HEK293T (cell line): Measurements from ENCODE around the gene TYR.

ENCODE experiments used
- CTCF ChIA-PET: fragments of 350-600 bp; formaldehyde crosslinking; extraction: SDS; loops from one replicate; lab custom pipeline; 2021; ENCODE audit warnings: antibody characterized with exemption, inconsistent platforms; lab: Yijun Ruan, JAX
- POLR2A ChIA-PET: fragments of 350-600 bp; formaldehyde crosslinking; extraction: SDS; loops from one replicate; lab custom pipeline; 2020; ENCODE audit warnings: antibody characterized with exemption, inconsistent platforms; lab: Yijun Ruan, JAX
- DNase-seq: peaks from one replicate; pipeline ENCODE4 v3.0.0; 2012; ENCODE audit warnings: mixed read lengths; ENCODE audit errors: extremely low spot score
- ARNT ChIP-seq: fragments of 450-650 bp; IDR thresholded peaks from 2 replicates; pipeline ENCODE4 v1.6.1; 2017; ENCODE audit warnings: mild to moderate bottlenecking
- BHLHE40 ChIP-seq: fragments of 450-650 bp; IDR thresholded peaks from 2 replicates; pipeline ENCODE4 v1.6.1; 2016; ENCODE audit warnings: mild to moderate bottlenecking, moderate library complexity, borderline replicate concordance
- CTBP1 ChIP-seq: fragments of 450-650 bp; IDR thresholded peaks from 2 replicates; pipeline ENCODE4 v1.6.1; 2016; ENCODE audit warnings: borderline replicate concordance
- ELF4 ChIP-seq: fragments of 450-650 bp; IDR thresholded peaks from 2 replicates; pipeline ENCODE4 v1.6.1; 2017; ENCODE audit warnings: antibody characterized with exemption
- FOXA1 ChIP-seq: fragments of 450-650 bp; IDR thresholded peaks from 2 replicates; pipeline ENCODE4 v1.6.1; 2016; ENCODE audit warnings: mild to moderate bottlenecking
- FOXK2 ChIP-seq: fragments of 450-650 bp; IDR thresholded peaks from 2 replicates; pipeline ENCODE4 v1.6.1; 2016; ENCODE audit warnings: mild to moderate bottlenecking
- FOXM1 ChIP-seq: fragments of 450-650 bp; IDR thresholded peaks from 2 replicates; pipeline ENCODE4 v1.6.1; 2017; ENCODE audit warnings: mild to moderate bottlenecking, borderline replicate concordance
- HDGF ChIP-seq: fragments of 450-650 bp; IDR thresholded peaks from 2 replicates; pipeline ENCODE4 v1.6.1; 2017; ENCODE audit warnings: antibody characterized with exemption, borderline replicate concordance
- L3MBTL2 ChIP-seq: fragments of 450-650 bp; conservative IDR thresholded peaks from 2 replicates; pipeline ENCODE4 v1.6.1; 2016; ENCODE audit warnings: mild to moderate bottlenecking
- LEF1 ChIP-seq: fragments of 450-650 bp; IDR thresholded peaks from 2 replicates; pipeline ENCODE4 v1.6.1; 2017; ENCODE audit warnings: mild to moderate bottlenecking, borderline replicate concordance
- NFRKB ChIP-seq: fragments of 450-650 bp; IDR thresholded peaks from 2 replicates; pipeline ENCODE4 v1.6.1; 2016; ENCODE audit warnings: mild to moderate bottlenecking, moderate library complexity
- SP1 ChIP-seq: fragments of 450-650 bp; IDR thresholded peaks from 2 replicates; pipeline ENCODE4 v1.6.1; 2017
- SUZ12 ChIP-seq: fragments of 450-650 bp; IDR thresholded peaks from 2 replicates; pipeline ENCODE4 v1.6.1; 2016; ENCODE audit warnings: mild to moderate bottlenecking
- TARDBP ChIP-seq: fragments of 450-650 bp; IDR thresholded peaks from 2 replicates; pipeline ENCODE4 v1.6.1; 2016
- ZNF384 ChIP-seq: fragments of 450-650 bp; IDR thresholded peaks from 2 replicates; pipeline ENCODE4 v1.6.1; 2016
- TF ChIP-seq, protein P1 (sequence below): fragments of 450-650 bp; IDR thresholded peaks from 2 replicates; pipeline ENCODE4 v1.6.1; 2016

The TYR gene

GRCh38 chr11:89189776-89190175, 12.1 kb downstream of the TYR start:
- ChIA-PET POLR2A (no interaction called here), CTCF (no interaction called here)
- no peak for DNase-seq
- no peak for TF ChIP-seq FOXA1
- no peak for TF ChIP-seq BHLHE40
- TF ChIP-seq NFRKB: no peak
- TF ChIP-seq CTBP1: no peak
- no peak for TF ChIP-seq L3MBTL2
- TF ChIP-seq, protein P1, sequence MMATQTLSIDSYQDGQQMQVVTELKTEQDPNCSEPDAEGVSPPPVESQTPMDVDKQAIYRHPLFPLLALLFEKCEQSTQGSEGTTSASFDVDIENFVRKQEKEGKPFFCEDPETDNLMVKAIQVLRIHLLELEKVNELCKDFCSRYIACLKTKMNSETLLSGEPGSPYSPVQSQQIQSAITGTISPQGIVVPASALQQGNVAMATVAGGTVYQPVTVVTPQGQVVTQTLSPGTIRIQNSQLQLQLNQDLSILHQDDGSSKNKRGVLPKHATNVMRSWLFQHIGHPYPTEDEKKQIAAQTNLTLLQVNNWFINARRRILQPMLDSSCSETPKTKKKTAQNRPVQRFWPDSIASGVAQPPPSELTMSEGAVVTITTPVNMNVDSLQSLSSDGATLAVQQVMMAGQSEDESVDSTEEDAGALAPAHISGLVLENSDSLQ: no peak
- TF ChIP-seq ELF4: no peak
- no peak for TF ChIP-seq ZNF384
- TF ChIP-seq ARNT: no peak
- TF ChIP-seq HDGF: no peak
- TF ChIP-seq TARDBP: no peak
- TF ChIP-seq SUZ12: no peak
- TF ChIP-seq LEF1: no peak
- TF ChIP-seq FOXM1: no peak
- TF ChIP-seq FOXK2: no peak
- TF ChIP-seq SP1: no peak

DNA sequence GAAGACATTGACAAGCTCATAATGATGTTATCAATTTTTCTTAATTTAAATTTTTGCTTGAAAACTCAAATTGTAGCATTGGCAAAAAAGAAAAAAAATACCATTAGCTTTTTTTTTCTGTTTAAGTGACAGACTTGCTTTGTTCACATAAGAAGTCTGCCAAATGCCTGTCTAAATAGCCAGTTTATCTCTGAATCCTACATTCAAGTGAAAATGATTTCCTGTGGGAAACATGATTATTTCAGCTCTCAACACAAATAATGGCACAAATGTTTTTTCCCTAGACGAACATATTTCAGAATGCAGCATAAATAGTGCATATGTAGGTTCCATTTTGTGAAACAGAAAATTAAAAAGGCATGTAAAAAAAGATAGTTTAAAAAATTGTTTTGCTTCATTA, 23.5 kb downstream of the TYR start:
- POLR2A ChIA-PET: no interaction called here
- TF ChIP-seq BHLHE40 (no peak), FOXA1 (no peak), ZNF384 (no peak), CTBP1 (no peak), SUZ12 (no peak), HDGF (no peak), L3MBTL2 (no peak), LEF1 (no peak), FOXK2 (no peak), TARDBP (no peak), FOXM1 (no peak), NFRKB (no peak), SP1 (no peak)
- TF ChIP-seq, protein P1: no peak
- no peak for DNase-seq
- CTCF ChIA-PET: interaction anchor here (0.6 kb wide), 1 partner anchor 1325 kb away, joined by 3 read pairs; no protein-coding TSS in a partner anchor

DNA sequence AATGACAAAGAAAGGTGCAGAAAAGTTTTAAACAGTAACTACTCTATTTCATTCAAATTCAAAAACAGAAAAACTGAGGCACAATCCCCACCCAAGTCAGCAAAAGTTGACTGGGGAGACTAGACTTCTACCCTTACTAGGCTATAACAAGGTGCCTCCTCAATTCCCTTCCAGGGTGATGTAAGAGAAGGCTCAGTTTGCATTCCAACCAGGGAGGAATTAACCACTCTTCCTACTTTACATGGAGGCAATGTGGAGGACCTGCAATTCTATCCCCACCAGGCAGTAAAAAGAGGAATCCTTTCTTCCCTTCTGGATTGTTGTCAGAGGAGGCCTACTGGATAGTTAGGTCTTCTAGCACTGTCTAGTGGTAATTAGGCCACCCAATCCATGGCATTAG, 26.1 kb downstream of the TYR start:
- ChIA-PET POLR2A (no interaction called here), CTCF (no interaction called here)
- DNase-seq: no peak
- TF ChIP-seq SUZ12 (no peak), ELF4 (no peak), FOXA1 (no peak), FOXM1 (no peak), CTBP1 (no peak), HDGF (no peak)
- TF ChIP-seq, protein P1: no peak

DNA sequence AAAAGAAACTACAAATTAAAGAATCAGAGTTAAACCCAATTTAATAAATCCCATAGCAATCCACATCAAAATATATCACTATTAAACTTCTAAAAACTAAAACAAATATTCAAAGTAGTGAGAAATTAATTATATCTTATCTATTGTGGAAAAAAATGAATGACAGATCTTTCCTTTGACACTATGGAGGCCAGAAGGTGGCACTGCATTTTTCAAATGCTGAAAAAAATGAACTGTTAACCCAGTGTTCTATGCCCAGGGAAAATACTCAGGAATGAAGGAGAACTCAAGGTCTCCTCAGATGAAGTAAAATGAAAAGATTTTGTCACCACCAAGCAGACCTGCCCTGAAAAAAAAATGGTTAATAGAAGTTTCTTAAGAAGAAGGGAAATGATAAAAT, 27.7 kb downstream of the TYR start:
- POLR2A ChIA-PET: no interaction called here
- TF ChIP-seq ARNT (no peak), SP1 (no peak), TARDBP (no peak), ELF4 (no peak), LEF1 (no peak), FOXM1 (no peak)
- CTCF ChIA-PET: no interaction called here
- DNase-seq: no peak

- CTCF ChIA-PET: no interaction called here
- no peak for DNase-seq
- POLR2A ChIA-PET: no interaction called here
- no peak for TF ChIP-seq SUZ12
Measured at GRCh38 chr11:89220684-89221339, 43.1 kb downstream of the TYR start.

- TF ChIP-seq HDGF (no peak), SP1 (no peak), L3MBTL2 (no peak), SUZ12 (no peak), ZNF384 (no peak), LEF1 (no peak), CTBP1 (no peak), ARNT (no peak), FOXM1 (no peak), FOXA1 (no peak), TARDBP (no peak), ELF4 (no peak), NFRKB (no peak)
- TF ChIP-seq, protein P1: no peak
- POLR2A ChIA-PET: no interaction called here
- CTCF ChIA-PET: no interaction called here
- DNase-seq: no peak
Measured at GRCh38 chr11:89235083-89235482, 57.4 kb downstream of the TYR start.
